Naive B cell (primary cell): ENCODE results near the gene SFMBT2. TPM values are rescaled to one million over a fixed set of nuclear protein-coding genes. Genes with fewer than 3 reads are reported as not detected.
"Not testable (repeated sequence)": the region's sequence is repeated elsewhere in the genome, so short reads cannot be mapped to it uniquely, and the experiment has no call there.

ENCODE experiments used
- ATAC-seq, 2 donors: fragments of 150-1000 bp; cut with Tn5 transposase; 2 replicates each; pipeline ENCODE4 v1.10.0; 2021; ENCODE audit warnings: low read depth in 2 of 2, mild to moderate bottlenecking in 2 of 2, moderate library complexity in 2 of 2
- DNase-seq: peaks from one replicate; pipeline ENCODE4 v3.0.0; 2022
- H3K27ac Mint-ChIP-seq, 6 donors: one replicate each; pipeline ENCODE4 v1.8.0; 2020 to 2022; ENCODE audit warnings: mild to moderate bottlenecking in 6 of 6, mixed read lengths in 6 of 6, moderate library complexity in 5 of 6, inconsistent platforms in 2 of 6
- H3K27me3 Mint-ChIP-seq, 3 donors: one replicate each; pipeline ENCODE4 v1.8.0; 2021 to 2022; ENCODE audit warnings: mixed read lengths in 3 of 3, mild to moderate bottlenecking in 1 of 3
- H3K36me3 Mint-ChIP-seq, 2 donors: one replicate each; pipeline ENCODE4 v1.8.0; 2020 to 2022; ENCODE audit warnings: mixed read lengths in 2 of 2, inconsistent platforms in 1 of 2, mild to moderate bottlenecking in 1 of 2
- H3K4me1 Mint-ChIP-seq, 3 donors: one replicate each; pipeline ENCODE4 v1.8.0; 2020 to 2022; ENCODE audit warnings: mixed read lengths in 3 of 3, inconsistent platforms in 1 of 3, mild to moderate bottlenecking in 1 of 3, moderate library complexity in 1 of 3
- H3K4me3 Mint-ChIP-seq, 8 donors: one replicate each; pipeline ENCODE4 v1.8.0; 2020 to 2022; ENCODE audit warnings: mild to moderate bottlenecking in 8 of 8, mixed read lengths in 8 of 8, moderate library complexity in 8 of 8, inconsistent platforms in 2 of 8
- H3K9me3 Mint-ChIP-seq, 7 donors: one replicate each; pipeline ENCODE4 v1.8.0; 2020 to 2022; ENCODE audit warnings: mixed read lengths in 7 of 7, mild to moderate bottlenecking in 5 of 7, inconsistent platforms in 2 of 7, moderate library complexity in 1 of 7
- polyA plus RNA-seq, 6 donors: library from polyadenylated mRNA; unstranded; fragments of 300-500 nt; fragmentation: Illumina TruSeq; gene quantifications; one replicate each; pipeline ENCODE4 v1.2.3, GENCODE V29; 2021; ENCODE audit warnings: low read depth in 6 of 6

Gene SFMBT2
- polyA plus RNA-seq, 6 donors from 2014 or later, result 1.0 to 2.3 (median 2.0) TPM; not detected in 1

DNA sequence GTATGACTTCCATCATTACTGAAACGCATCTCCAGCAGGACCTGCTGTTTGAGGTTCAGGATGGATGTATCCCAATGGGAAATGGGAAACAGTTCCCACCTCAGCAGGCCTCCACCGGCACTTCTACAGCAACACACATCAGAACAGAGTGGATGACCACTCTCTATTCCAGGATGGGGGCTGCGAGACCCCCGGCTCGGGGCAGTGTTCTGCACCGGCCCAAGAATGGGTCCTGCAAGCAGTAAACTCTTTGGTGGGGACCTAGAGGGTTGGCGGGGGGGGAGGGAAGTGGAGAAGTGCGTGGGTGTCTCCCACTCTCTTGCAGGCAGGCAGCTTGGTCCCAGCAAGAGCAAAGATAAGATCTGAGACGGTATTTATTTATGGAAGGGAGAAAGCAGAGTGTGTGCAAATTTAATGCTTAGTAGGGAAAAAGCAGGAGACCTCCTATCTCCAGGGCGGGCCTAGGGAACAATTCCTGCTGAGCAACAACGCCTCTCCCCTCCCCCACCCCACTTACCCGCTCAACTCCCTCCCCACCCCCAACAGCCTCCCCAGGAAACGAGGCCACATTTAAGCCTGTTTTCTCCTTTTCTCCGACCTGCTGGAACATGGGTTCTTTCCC is 4.0 kb downstream of the SFMBT2 start:
- peak overlapping the region in 4 of 6 donors; percentile 42 to 83 (median 70) for H3K27ac Mint-ChIP-seq
- H3K4me1 Mint-ChIP-seq, result peaks cover 24 to 34% (median 31%) of the 10 kb centered on the region in 3 donors
- ATAC-seq (no peak), DNase-seq (no peak)
- no peaks in the 10 kb centered on the region for H3K9me3 Mint-ChIP-seq
- H3K4me3 Mint-ChIP-seq, result peak overlapping the region; percentile 88 to 98 (median 97)
- H3K27me3 Mint-ChIP-seq, result peaks cover 0 to 13% (median 6%) of the 10 kb centered on the region in 3 donors
- no peaks in the 10 kb centered on the region for H3K36me3 Mint-ChIP-seq

DNA sequence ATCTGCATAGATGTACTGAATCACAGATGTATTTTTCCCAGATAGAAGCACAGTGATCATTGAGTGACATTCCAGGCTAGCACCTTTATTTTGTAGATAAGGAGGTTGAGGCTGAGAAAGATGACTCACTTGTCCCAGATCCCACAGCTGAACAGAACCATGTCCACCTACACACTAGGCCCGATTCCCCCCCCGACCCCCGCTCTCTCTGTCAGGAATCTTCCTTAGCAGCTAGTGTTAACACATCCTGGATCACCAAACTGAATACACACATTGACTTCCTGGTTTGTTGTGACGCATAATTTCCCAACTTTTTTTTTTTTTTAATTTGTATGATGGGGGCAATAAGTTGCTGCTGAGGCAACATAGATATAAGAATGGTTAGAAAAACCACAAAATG is 5.2 kb downstream of the SFMBT2 start:
- ATAC-seq (no peak), DNase-seq (no peak)
- H3K36me3 Mint-ChIP-seq, result no peaks in the 10 kb centered on the region
- H3K4me3 Mint-ChIP-seq, result peak overlapping the region in 1 of 8 donors; percentile 92
- peaks cover 0 to 5% (median 0%) of the 10 kb centered on the region in 3 donors for H3K27me3 Mint-ChIP-seq
- H3K27ac Mint-ChIP-seq, result no peak overlapping the region
- H3K9me3 Mint-ChIP-seq, result no peaks in the 10 kb centered on the region
- peaks cover 17 to 27% (median 21%) of the 10 kb centered on the region in 3 donors for H3K4me1 Mint-ChIP-seq

DNA sequence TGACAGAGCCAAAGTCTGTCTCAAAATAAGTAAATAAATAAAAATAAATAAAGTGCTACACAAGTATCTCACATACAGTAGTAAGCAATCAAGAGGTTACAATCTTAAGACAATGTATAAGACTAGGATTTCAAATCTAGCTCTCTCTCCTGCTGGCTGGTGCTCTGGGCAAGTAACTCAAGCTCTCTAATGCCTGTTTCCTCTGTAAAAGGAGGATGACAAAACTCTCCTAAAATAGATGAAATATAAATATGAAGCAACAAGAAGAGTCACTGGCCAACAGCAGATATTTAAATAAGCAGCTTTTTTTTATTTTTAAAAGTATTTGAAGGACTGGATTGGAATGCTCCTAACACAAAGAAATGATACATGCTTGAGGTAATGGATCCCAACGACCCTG is 7.2 kb downstream of the SFMBT2 start:
- Mint-ChIP-seq H3K4me3 (no peak overlapping the region), H3K27me3 (peaks cover 0 to 5% (median 0%) of the 10 kb centered on the region in 3 donors), H3K27ac (no peak overlapping the region), H3K4me1 (peaks cover 3 to 14% (median 4%) of the 10 kb centered on the region in 3 donors), H3K36me3 (peaks cover 0 to 7% of the 10 kb centered on the region in 2 donors), H3K9me3 (no peaks in the 10 kb centered on the region)
- no peak for ATAC-seq
- no peak for DNase-seq

- no peak overlapping the region for H3K27ac Mint-ChIP-seq
- DNase-seq (no peak), ATAC-seq (no peak)
- H3K4me1 Mint-ChIP-seq, result peaks cover 0 to 3% (median 0%) of the 10 kb centered on the region in 3 donors
- no peak overlapping the region for H3K4me3 Mint-ChIP-seq
- no peaks in the 10 kb centered on the region for H3K9me3 Mint-ChIP-seq
- H3K27me3 Mint-ChIP-seq, result no peaks in the 10 kb centered on the region
- H3K36me3 Mint-ChIP-seq, result peaks cover 0 to 7% of the 10 kb centered on the region in 2 donors
These were observed 9.1 kb downstream of the SFMBT2 start for GRCh38 chr10:7401782-7402181.

DNA sequence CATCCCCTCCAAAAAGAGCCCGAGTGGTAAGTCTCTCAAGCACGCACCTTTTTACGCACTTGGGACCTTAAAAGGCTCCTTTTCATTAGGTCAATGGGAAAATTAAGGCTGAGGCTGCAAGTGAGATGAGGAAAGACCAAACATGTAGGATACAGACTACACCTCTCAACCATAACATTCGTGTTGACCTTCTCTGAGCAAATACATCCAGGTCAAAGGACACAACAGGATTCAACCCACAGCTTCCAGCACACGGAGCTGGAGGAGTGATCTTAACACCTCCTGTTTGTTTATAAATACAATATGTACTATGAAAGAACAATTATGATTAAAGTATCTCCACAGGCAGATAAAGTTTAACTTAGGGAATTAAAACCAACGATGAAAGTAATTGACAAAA is 9.7 kb downstream of the SFMBT2 start:
- Mint-ChIP-seq H3K27me3 (no peaks in the 10 kb centered on the region), H3K4me1 (peaks cover 0 to 3% (median 0%) of the 10 kb centered on the region in 3 donors), H3K27ac (no peak overlapping the region)

GRCh38 chr10:7400068-7400715 is 10.6 kb downstream of the SFMBT2 start:
- no peak overlapping the region for H3K4me3 Mint-ChIP-seq

More for the DNA sequence above, 9.7 kb downstream of the SFMBT2 start:
- DNase-seq, result no peak
- ATAC-seq, result no peak
- Mint-ChIP-seq H3K9me3 (no peaks in the 10 kb centered on the region), H3K36me3 (peaks cover 0 to 7% of the 10 kb centered on the region in 2 donors), H3K4me3 (no peak overlapping the region)

GRCh38 chr10:7399533-7399932 is 11.3 kb downstream of the SFMBT2 start:
- DNase-seq (no peak), ATAC-seq (no peak)
- Mint-ChIP-seq H3K9me3 (no peaks in the 10 kb centered on the region), H3K27me3 (no peaks in the 10 kb centered on the region), H3K4me3 (no peak overlapping the region), H3K27ac (no peak overlapping the region), H3K4me1 (peaks cover 0 to 9% (median 0%) of the 10 kb centered on the region in 3 donors), H3K36me3 (peaks cover 0 to 7% of the 10 kb centered on the region in 2 donors)

More at GRCh38 chr10:7400068-7400715, 10.6 kb downstream of the SFMBT2 start:
- ATAC-seq, result no peak
- H3K36me3 Mint-ChIP-seq, result peaks cover 0 to 7% of the 10 kb centered on the region in 2 donors
- no peaks in the 10 kb centered on the region for H3K27me3 Mint-ChIP-seq
- H3K4me1 Mint-ChIP-seq, result peaks cover 0 to 9% (median 0%) of the 10 kb centered on the region in 3 donors
- DNase-seq, result no peak
- no peaks in the 10 kb centered on the region for H3K9me3 Mint-ChIP-seq
- no peak overlapping the region for H3K27ac Mint-ChIP-seq

GRCh38 chr10:7397049-7398035 is 13.5 kb downstream of the SFMBT2 start:
- Mint-ChIP-seq H3K27ac (no peak overlapping the region), H3K36me3 (peaks cover 0 to 7% of the 10 kb centered on the region in 2 donors), H3K4me3 (no peak overlapping the region), H3K4me1 (peaks cover 9 to 16% (median 9%) of the 10 kb centered on the region in 3 donors), H3K9me3 (no peaks in the 10 kb centered on the region), H3K27me3 (no peaks in the 10 kb centered on the region)
- DNase-seq (no peak), ATAC-seq (no peak)

DNA sequence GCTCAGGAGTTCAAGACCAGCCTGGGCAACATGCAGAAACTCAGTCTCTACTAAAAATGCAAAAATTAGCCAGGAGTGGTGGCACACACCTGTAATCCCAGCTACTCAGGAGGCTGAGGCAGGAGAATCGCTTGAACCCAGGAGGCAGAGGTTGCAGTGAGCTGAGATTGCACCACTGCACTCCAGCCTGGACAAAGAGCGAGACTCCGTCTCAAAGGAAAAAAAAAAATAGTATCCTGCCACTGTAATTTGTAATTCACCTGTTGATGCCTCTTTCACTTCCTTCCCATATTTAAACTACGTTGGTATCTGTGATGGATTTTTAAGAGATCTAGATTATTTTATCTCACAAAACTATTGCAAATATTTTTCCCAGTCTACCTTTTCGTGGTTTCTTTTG is 18.5 kb downstream of the SFMBT2 start:
- H3K36me3 Mint-ChIP-seq, H3K9me3 Mint-ChIP-seq, ATAC-seq, H3K27me3 Mint-ChIP-seq, DNase-seq, H3K4me3 Mint-ChIP-seq: not testable (repeated sequence)
- H3K27ac Mint-ChIP-seq, result peak overlapping the region in 2 of 6 donors; percentile 11 to 65
- H3K4me1 Mint-ChIP-seq, result peaks cover 28 to 32% (median 30%) of the 10 kb centered on the region in 3 donors

DNA sequence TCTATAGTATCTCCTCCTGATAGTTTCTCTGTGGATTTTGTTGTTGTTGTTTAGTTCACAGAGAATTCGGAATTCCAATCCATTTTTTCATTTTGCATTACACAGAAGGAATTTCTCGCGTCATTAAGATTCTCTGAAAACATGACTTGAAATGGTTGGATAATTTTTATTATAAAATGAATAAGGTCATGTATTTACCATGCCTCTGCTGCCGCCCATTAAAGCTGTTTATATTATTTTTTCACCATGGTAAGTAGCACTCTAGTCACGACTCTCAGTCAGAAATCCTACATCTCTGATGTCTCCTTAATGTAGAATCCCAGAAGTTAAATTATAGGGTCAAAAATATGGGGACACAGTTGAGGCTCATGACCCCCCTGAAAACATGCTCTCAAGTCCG is 19.1 kb downstream of the SFMBT2 start:
- no peak for DNase-seq
- Mint-ChIP-seq H3K36me3 (no peaks in the 10 kb centered on the region), H3K27ac (no peak overlapping the region), H3K4me1 (peaks cover 28 to 34% (median 33%) of the 10 kb centered on the region in 3 donors), H3K27me3 (no peaks in the 10 kb centered on the region), H3K4me3 (no peak overlapping the region), H3K9me3 (no peaks in the 10 kb centered on the region)
- ATAC-seq, result no peak

DNA sequence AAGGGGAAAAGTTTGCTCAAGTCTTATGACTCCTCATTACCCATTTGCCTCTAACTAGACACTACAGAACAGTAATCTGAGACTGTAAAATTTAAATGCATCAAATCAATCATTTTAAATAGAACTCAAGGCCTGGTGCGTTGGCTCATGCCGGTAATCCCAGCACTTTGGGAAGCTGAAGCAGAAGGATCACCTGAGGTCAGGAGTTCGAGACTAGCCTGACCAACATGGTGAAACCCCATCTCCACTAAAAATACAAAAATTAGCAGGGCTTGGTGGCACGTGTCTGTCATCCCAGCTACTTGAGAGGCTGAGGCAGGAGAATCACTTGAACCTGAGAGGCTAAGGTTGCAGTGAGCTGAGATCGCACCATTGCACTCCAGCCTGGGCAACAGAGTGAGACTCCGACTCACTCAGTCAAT is 20.1 kb downstream of the SFMBT2 start:
- DNase-seq, H3K4me3 Mint-ChIP-seq, H3K36me3 Mint-ChIP-seq, H3K27me3 Mint-ChIP-seq, H3K9me3 Mint-ChIP-seq, ATAC-seq: not testable (repeated sequence)
- Mint-ChIP-seq H3K4me1 (peaks cover 28 to 33% (median 30%) of the 10 kb centered on the region in 3 donors), H3K27ac (peak overlapping the region in 1 of 6 donors; percentile 65)

DNA sequence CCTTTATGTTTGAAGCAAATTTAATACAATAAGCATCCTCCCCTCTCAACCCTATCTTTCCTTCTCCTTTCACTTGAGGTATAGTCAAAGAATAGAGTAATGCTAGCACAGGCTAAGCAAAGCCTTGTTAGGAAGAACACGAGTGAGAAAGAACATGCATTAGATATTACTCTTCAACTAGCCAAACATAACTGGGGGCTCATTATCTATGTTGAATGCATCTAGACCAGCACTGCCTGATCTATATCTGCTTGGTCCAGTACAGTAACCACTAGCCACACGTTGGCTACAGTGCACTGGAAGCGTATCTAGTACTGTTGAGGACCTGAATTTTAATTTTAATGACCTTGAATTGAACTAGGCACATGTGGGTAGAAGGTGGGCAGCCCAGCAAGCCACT is 21.0 kb downstream of the SFMBT2 start:
- Mint-ChIP-seq H3K27me3 (no peaks in the 10 kb centered on the region), H3K36me3 (no peaks in the 10 kb centered on the region), H3K9me3 (no peaks in the 10 kb centered on the region), H3K4me1 (peaks cover 28 to 33% (median 31%) of the 10 kb centered on the region in 3 donors), H3K27ac (no peak overlapping the region), H3K4me3 (peak overlapping the region in 2 of 8 donors; percentile 36 to 52)
- ATAC-seq (no peak), DNase-seq (no peak)

DNA sequence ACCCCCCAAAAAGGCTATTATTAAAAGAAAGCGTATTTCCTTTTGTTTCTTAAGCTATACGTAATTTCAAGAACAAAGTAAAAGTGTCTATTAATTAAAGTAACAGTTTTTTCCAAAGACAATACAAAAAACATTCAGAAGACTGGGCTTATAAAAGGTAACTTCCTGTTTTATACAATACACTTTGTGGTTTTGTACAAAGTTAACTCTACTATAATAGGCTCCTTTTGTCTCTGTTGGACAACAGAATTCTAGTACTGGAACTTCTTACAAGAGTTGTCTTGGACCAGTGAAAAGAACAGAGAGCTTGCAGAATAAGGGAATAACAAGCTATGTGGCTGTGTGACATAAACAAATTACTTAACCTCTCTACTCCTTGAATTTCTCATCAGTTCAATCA is 21.5 kb downstream of the SFMBT2 start:
- ATAC-seq (peak in 1 of 2 donors; percentile 56), DNase-seq (no peak)
- Mint-ChIP-seq H3K4me3 (peak overlapping the region in 4 of 8 donors; percentile 6 to 40 (median 25)), H3K27ac (no peak overlapping the region), H3K4me1 (peaks cover 27 to 33% (median 31%) of the 10 kb centered on the region in 3 donors), H3K9me3 (no peaks in the 10 kb centered on the region), H3K36me3 (no peaks in the 10 kb centered on the region), H3K27me3 (no peaks in the 10 kb centered on the region)
